ENCODE results near the gene DUSP14. TPM values are rescaled to one million over a fixed set of nuclear protein-coding genes. Genes with fewer than 3 reads are reported as not detected.
A peak's percentile ranks its signal among the peaks of the same experiment; 100 is the strongest.
"Not testable (repeated sequence)": the region's sequence is repeated elsewhere in the genome, so short reads cannot be mapped to it uniquely, and the experiment has no call there.

DUSP14 gene
- total RNA-seq, 2 donors from 2014 or later = 2.0 to 3.4 TPM

GRCh38 chr17:37506678-37507077 lies 17.0 kb downstream of the DUSP14 start:
- DNase-seq = no peak

DNA sequence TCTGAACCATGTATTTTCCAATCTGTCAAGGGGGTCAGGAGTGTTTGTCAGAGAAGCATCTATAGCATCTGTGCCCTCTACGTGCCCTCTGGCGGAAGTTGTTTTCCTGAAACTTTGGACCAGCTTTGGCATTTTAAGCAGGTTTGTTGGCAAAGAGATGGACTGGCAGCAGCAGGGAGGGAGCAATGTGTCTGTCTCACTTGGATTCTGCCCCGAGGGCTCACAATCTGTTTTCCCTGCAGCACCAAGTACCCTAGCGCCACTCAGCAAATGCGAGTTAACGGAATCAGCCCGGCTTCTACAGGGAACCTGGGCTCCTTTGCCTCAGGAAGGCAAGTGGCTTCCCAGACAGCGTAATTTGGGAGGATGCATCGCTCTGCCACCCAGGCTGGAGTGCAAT lies 17.4 kb downstream of the DUSP14 start:
- DNase-seq (no peak), ATAC-seq (no peak)
- intact Hi-C loops (cut with DNase I, micrococcal nuclease) = no loop called here

More at GRCh38 chr17:37506678-37507077, 17.0 kb downstream of the DUSP14 start:
- intact Hi-C loops (cut with DNase I, micrococcal nuclease) = no loop called here
- ATAC-seq = peak; percentile 50

- no peak for DNase-seq
- intact Hi-C loops (cut with DNase I, micrococcal nuclease) = no loop called here
- no peak for ATAC-seq
These were observed 20.4 kb downstream of the DUSP14 start for GRCh38 chr17:37510056-37510455.

DNA sequence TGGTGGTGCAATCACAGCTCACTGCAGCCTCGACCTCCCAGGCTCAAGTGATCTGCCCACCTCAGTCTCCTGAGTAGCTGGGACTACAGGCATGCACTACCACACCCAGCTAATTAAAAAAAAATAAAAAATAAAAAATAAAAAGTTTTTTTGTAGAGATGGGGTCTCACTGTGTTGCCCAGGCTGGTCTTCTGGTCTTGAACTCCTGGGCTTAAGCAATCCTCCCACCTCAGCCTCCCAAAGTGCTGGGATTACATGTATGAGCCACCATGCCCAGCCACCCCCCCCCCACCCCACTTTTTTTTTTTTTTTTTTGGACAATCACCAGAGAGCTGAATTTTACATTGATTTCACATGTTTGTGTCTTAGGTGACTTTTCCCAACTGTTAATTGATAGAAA lies 22.0 kb downstream of the DUSP14 start:
- DNase-seq; ATAC-seq; intact Hi-C loops (cut with DNase I, micrococcal nuclease): not testable (repeated sequence)

GRCh38 chr17:37512442-37513068 lies 22.9 kb downstream of the DUSP14 start:
- no peak for ATAC-seq
- intact Hi-C loops (cut with DNase I, micrococcal nuclease) = no loop called here
- no peak for DNase-seq

GRCh38 chr17:37513711-37514110 lies 24.0 kb downstream of the DUSP14 start:
- DNase-seq = no peak
- ATAC-seq = no peak
- intact Hi-C loops (cut with DNase I, micrococcal nuclease) = no loop called here

GRCh38 chr17:37516127-37516571 lies 26.5 kb downstream of the DUSP14 start:
- intact Hi-C loops (cut with DNase I, micrococcal nuclease) = no loop called here
- DNase-seq (no peak), ATAC-seq (no peak)

DNA sequence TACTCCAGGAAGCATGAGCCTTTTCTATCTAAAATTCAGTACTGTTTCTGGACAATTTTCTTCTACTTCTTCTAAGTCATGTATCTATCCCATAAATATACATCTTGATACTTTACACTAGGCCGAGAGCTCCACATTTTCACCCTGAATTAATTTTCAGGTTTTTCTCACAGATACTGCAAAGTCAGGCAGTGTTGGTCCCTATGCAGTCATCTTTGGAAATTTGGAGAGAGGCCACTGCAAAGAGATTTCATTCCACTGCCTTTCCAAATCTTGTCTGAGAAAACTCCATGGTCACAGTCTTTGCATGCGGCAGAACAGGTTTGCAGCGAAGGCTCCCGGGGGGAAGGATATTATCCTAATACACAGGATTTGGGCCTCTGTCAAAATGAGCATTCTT lies 28.2 kb downstream of the DUSP14 start:
- intact Hi-C loops (cut with DNase I, micrococcal nuclease) = no loop called here
- DNase-seq (no peak), ATAC-seq (no peak)

DNA sequence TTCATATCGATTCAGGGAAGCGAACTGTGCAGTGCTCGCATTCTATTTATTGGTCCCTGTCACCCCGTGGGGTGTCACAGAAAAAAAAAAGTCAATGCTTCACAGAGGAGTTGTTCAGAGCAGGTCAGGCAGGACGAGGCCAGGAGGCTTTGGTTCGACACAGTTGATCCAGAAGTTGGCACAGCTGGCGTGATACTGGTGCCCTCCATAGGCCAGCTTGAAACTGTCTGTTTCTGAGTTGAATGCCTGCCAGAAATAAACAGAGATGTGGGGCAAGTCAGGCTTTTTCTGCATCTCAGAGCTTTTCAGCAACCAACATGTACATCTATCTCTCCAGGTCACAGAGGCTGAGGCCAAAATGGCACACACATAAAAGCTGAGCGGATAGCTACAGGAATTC lies 29.1 kb downstream of the DUSP14 start:
- intact Hi-C loops (cut with DNase I, micrococcal nuclease) = no loop called here
- no peak for ATAC-seq
- DNase-seq = no peak

GRCh38 chr17:37519251-37519985 lies 29.7 kb downstream of the DUSP14 start:
- DNase-seq (no peak), ATAC-seq (no peak)
- intact Hi-C loops (cut with DNase I, micrococcal nuclease) = no loop called here

DNA sequence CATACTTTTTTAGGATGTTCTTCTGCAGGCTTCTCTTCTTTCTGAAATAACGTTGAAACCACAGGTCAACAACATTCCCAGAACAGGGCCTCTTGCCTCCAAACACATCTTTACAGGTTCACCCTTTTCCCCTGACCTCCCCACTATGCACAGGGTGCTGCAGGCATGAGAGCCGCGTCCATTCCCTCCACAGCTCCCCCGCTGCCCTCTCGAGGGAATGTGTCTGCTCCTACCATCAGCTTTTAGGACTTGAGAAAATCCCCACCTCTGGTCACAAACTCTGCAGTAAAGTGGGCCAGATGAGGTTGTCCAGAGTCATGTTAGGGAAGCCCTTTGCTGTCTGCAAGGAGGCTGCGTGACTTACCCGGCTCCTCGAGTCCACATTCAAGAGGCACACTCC lies 30.5 kb downstream of the DUSP14 start:
- intact Hi-C loops (cut with DNase I, micrococcal nuclease) = no loop called here

DNA sequence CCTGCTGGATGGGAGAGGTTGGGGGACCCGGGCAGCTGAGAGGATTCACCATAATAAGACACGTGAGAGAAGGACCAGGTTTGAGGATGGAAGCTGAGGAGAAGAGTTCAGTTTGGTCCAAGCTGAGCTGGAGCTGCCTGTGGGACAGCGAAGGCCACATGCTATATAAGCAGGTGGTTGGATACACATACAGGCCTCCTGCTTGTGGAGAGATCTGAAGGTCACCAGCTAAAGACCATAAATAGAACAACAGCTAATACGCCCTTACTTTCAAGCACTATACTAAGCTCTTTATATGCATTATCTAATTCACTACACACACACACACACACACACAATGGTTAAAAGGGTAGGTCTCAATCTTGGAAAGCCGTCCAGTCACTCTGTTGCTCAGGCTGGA lies 32.1 kb downstream of the DUSP14 start:
- DNase-seq = no peak
- no peak for ATAC-seq
- intact Hi-C loops (cut with DNase I, micrococcal nuclease) = no loop called here

More for the DNA sequence above, 30.5 kb downstream of the DUSP14 start:
- DNase-seq (no peak), ATAC-seq (no peak)

DNA sequence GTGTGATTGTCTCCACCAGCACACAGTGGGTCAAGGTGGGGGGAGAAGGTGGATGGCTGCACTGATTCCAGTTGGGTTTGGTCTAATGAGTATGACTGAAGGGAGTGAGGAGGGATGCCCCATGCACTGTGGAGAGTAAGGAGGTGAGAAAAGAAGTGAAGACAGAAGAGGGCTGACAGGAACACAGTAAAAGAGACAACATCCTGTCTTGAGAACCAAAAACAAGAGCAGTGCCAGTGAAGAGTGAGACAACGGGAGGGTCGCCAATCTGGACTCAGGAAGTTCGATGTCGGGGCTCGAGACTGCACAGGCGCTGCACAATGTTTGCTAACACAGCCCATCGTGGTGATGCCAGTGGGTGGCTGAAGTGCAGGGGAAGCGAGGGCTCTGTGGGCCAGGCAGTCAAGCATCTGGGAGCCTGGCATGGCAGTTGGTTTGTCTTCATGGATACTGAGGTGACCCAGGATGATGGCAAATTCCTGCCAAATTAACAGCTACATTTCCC lies 34.1 kb downstream of the DUSP14 start:
- no peak for ATAC-seq
- intact Hi-C loops (cut with DNase I, micrococcal nuclease) = no loop called here
- DNase-seq = no peak

DNA sequence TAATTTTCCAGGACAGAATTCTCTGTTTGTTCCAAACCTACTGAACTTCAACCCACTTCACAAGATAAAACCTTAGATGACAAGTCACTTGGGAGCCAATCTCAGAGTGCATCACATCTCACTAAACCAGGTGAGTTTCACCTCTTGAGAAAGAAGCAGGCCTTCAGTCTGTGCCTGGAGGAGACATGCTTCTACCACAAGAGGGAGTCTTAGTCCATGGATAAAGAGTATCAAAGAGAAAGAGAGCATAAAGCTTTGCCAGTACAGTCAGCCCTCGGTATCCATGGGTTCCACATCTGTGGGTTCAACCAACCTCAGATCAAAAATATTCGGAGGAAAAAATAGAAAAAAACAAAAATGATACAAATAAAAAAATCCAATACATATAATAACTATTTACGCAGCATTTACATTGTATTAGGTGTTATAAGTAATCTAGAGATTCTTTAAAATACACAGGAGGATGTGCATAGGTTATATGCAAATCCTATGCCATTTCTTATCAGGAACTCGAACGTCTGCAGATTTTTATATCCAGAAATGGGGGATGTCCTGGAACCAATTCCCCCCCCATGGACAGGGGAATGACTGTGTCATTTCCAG lies 37.7 kb downstream of the DUSP14 start:
- intact Hi-C loops (cut with DNase I, micrococcal nuclease) = no loop called here
- ATAC-seq = peak; percentile 91
- DNase-seq = no peak

- ATAC-seq (no peak), DNase-seq (no peak)
- intact Hi-C loops (cut with DNase I, micrococcal nuclease) = no loop called here
These were observed 40.7 kb downstream of the DUSP14 start for GRCh38 chr17:37530420-37530819.

- no peak for ATAC-seq
- no peak for DNase-seq
- intact Hi-C loops (cut with DNase I, micrococcal nuclease) = no loop called here
These were observed 43.1 kb downstream of the DUSP14 start for GRCh38 chr17:37532756-37533155.

GRCh38 chr17:37535906-37536305 lies 46.2 kb downstream of the DUSP14 start:
- intact Hi-C loops (cut with DNase I, micrococcal nuclease) = no loop called here
- DNase-seq = no peak
- ATAC-seq = no peak

GRCh38 chr17:37538981-37539659 lies 49.4 kb downstream of the DUSP14 start:
- ATAC-seq (no peak), DNase-seq (no peak)
- intact Hi-C loops (cut with DNase I, micrococcal nuclease) = no loop called here

DNA sequence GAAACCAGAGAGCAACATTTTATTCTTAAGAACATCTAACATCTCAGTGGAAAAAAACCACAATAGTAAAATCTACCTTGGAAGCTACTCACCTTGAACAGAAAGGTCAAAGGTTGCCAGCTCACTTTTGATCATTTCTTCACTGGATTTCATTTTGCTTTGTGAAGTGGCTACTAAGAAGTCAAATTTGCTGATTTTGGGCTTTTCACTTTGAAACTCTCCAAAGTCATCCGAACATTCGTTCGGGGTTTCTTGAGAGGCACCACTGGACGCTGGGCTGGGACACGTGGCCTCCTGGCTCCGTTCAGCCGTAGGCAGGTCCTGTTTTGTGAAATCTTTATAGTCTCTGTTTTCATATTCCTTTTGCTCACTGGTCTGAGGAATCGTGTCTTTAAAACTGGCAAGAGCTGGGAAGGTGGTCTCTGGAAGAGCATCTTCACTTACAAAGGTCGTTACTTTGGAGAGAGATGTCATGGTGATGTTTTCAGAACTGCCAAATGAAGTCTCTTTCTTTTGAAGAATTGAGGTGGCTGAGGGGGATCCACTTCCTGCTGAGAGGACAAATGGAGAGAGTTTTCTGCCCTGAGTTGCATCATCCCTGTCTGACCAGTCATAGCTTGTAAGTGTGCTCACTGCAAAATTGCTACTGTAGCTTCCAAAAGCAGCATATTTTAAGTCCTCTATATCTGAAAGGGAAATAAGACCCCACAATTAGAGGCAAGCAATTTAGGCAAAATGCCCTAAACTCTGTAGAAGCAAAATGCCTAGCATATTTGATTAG lies 52.4 kb downstream of the DUSP14 start:
- no peak for DNase-seq
- intact Hi-C loops (cut with DNase I, micrococcal nuclease) = no loop called here

More for the DNA sequence above, 52.4 kb downstream of the DUSP14 start:
- no peak for ATAC-seq

Measured in left colon (tissue), 2 donors.